HCT116 (cell line): ENCODE data around the gene TP53RK.

ENCODE experiments used
- CEBPB ChIP-seq: IDR thresholded peaks from 2 replicates; pipeline ENCODE4 v1.6.1; 2012; ENCODE audit warnings: low read depth
- CTCF ChIP-seq, 3 experiments: fragments of 200-600 bp in 1 of 3; sonication (generic) in 1 of 3; IDR thresholded peaks in 2 of 3; conservative IDR thresholded peaks in 1 of 3; 2 replicates each; pipeline ENCODE4 v1.5.1; 2012 to 2017; ENCODE audit warnings: low read depth in 2 of 3, low read length in 2 of 3, antibody characterized with exemption in 1 of 3, borderline replicate concordance in 1 of 3, control low read depth in 1 of 3, mild to moderate bottlenecking in 1 of 3, mixed read lengths in 1 of 3, mixed run types in 1 of 3, moderate library complexity in 1 of 3; ENCODE audit not compliant: insufficient read depth in 1 of 3
- EZH2phosphoT487 ChIP-seq: fragments of 200-600 bp; IDR thresholded peaks from 2 replicates; pipeline ENCODE4 v1.6.1; 2018; ENCODE audit warnings: antibody characterized with exemption, borderline replicate concordance
- POLR2A ChIP-seq: IDR thresholded peaks from 2 replicates; pipeline ENCODE4 v1.7.0; 2011; ENCODE audit warnings: borderline replicate concordance; ENCODE audit not compliant: insufficient read depth, insufficient read length; ENCODE audit errors: extremely low read depth
- RAD21 ChIP-seq: IDR thresholded peaks from 2 replicates; pipeline ENCODE4 v1.6.1; 2012; ENCODE audit warnings: low read depth, mild to moderate bottlenecking
- SIN3A ChIP-seq: IDR thresholded peaks from 2 replicates; pipeline ENCODE4 v1.6.1; 2012; ENCODE audit warnings: low read depth
- TF ChIP-seq, protein P1 (sequence below): IDR thresholded peaks from 2 replicates; pipeline ENCODE4 v1.6.1; 2012; ENCODE audit warnings: low read depth

DNA sequence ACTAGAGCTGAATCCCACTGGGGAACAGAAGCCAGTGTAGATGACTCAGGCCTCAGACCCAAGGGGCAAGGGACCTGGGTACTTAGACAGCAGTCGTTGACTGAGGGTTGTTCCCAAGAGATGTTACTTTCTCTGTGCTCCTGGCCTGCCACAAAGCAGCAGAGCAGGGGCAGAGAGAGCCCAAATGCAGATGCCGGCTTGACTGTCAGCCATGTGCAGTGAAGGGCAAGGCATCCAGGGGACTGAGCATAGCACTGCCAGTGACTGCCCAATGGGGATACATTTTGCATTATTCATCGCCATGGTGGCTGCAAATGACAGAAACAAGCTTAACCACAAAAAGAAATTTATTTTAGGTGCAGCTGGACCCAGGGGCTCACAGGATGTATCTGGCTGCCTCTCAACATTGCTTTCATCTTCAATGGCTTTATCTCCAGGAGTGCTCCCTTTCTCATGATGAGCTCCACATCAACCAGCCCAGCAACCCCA lies 7.6 kb upstream of the TP53RK start:
- TF ChIP-seq CTCF (IDR thresholded peaks at IDR 0.05 in 2 of 3, conservative IDR thresholded peaks at IDR 0.05 in 1 of 3; ENCODE audit: borderline replicate concordance in 1 of 3, insufficient read depth in 1 of 3, low read depth in 2 of 3, low read length in 2 of 3) (no peak), EZH2phosphoT487 (no peak), RAD21 (no peak), POLR2A (no peak), SIN3A (no peak), CEBPB (no peak)
- TF ChIP-seq, protein P1, sequence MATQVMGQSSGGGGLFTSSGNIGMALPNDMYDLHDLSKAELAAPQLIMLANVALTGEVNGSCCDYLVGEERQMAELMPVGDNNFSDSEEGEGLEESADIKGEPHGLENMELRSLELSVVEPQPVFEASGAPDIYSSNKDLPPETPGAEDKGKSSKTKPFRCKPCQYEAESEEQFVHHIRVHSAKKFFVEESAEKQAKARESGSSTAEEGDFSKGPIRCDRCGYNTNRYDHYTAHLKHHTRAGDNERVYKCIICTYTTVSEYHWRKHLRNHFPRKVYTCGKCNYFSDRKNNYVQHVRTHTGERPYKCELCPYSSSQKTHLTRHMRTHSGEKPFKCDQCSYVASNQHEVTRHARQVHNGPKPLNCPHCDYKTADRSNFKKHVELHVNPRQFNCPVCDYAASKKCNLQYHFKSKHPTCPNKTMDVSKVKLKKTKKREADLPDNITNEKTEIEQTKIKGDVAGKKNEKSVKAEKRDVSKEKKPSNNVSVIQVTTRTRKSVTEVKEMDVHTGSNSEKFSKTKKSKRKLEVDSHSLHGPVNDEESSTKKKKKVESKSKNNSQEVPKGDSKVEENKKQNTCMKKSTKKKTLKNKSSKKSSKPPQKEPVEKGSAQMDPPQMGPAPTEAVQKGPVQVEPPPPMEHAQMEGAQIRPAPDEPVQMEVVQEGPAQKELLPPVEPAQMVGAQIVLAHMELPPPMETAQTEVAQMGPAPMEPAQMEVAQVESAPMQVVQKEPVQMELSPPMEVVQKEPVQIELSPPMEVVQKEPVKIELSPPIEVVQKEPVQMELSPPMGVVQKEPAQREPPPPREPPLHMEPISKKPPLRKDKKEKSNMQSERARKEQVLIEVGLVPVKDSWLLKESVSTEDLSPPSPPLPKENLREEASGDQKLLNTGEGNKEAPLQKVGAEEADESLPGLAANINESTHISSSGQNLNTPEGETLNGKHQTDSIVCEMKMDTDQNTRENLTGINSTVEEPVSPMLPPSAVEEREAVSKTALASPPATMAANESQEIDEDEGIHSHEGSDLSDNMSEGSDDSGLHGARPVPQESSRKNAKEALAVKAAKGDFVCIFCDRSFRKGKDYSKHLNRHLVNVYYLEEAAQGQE = no peak
